ENCODE measurements around the gene FCHSD2.

DNA sequence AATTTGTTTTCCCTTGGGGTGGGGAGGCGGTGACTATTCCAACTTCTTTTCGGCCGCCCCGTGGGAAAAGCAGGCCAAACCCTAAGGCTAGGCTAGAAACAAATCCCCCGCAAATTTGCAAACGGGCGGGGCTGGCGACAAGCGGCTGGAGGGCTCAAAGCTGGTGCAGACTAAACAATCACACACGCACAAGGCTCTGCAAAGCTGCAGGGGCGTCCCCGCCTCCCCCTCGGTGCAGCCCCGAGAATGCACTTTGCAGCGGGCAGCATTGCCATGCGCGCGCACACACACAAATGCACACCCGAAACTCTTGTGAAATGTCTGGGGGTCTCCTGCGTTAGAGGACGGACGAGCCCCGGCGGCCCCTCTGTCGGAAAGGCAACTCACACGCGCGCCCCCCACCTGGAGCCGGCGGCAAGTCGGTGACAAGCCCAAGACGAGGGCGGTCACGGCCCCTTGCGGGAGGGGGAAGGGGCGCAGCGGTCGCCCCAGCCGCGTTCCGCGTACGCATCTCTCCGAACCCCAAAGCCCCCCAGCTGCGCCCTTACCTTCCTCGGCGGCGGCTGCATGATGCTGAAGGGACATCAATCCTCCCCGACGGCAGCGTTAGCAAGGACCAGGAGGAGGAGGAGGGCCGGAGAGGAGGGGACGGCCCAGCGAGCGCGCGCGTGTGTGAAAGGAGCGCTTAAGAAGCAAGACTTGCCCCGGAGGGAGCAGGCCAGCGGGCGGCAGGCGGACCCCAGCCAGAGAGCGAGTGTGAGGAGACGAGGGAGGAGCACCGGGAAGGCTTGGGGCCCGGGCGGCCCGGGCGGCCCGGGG, 600 bp downstream of the FCHSD2 start:
- no peak for TF ChIP-seq TAF1 (IDR thresholded peaks at IDR 0.05; ENCODE audit: low read depth, low read length)
- TF ChIP-seq POLR2A (IDR thresholded peaks at IDR 0.05; ENCODE audit: low read depth, low read length), result no peak; the same call in 1 of the 2 replicates
- no peak for TF ChIP-seq POLR2AphosphoS5 (IDR thresholded peaks at IDR 0.05; ENCODE audit: low read depth, low read length)
- TF ChIP-seq POU2F2 (IDR thresholded peaks at IDR 0.05; ENCODE audit: low read depth, low read length), result no peak
- no peak for TF ChIP-seq SPI1 (IDR thresholded peaks at IDR 0.05; ENCODE audit: low read depth, low read length)

Measured in GM12891 (cell line).